G401 (cell line): Measurements from ENCODE around the gene TRPV6. TPM values are rescaled to one million over a fixed set of nuclear protein-coding genes. Genes with fewer than 3 reads are reported as not detected.
A peak's percentile ranks its signal among the peaks of the same experiment; 100 is the strongest.

Experiments used
- DNase-seq: peaks from one replicate; pipeline ENCODE4 v3.0.0-alpha.2; 2015; ENCODE audit warnings: low spot score
- in situ Hi-C: cut with HindIII; loops from 2 replicates; pipeline ENCODE4 v1.10.0; 2016; ENCODE audit warnings: low sequenced_read_pairs, mixed read lengths
- total RNA-seq: library from RNA; depleted of rRNA; stranded (reverse); fragments of >200 nt; shearing (Covaris generic); gene quantifications from 2 replicates; pipeline ENCODE4 v1.2.3, GENCODE V29; 2014

The TRPV6 gene
- total RNA-seq, 1 experiment from 2014 or later, result not detected

DNA sequence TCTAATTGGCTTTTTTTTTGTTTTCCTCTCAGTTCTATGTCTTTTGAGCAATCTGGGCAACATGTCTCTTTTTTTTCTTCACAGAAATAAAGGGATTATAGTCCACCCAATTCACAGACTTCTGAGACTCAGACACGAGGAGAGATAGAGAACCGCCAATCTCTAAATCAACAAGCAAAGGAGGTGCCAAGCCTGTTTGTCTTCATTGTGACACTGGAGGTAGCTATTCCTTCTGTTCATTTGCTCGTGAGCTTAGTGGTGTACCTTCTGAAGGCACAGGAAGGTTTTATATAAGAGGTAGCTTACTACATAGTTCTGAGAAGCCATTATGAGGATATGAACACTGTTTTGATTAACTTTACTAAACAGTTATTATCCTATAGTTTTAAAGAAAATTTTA, 24.6 kb downstream of the TRPV6 start:
- no peak for DNase-seq
- in situ Hi-C loops, result loop anchor here (25.0 kb wide), 1 partner anchor 351 kb away; the partner anchor contains the start of gene TAS2R40

DNA sequence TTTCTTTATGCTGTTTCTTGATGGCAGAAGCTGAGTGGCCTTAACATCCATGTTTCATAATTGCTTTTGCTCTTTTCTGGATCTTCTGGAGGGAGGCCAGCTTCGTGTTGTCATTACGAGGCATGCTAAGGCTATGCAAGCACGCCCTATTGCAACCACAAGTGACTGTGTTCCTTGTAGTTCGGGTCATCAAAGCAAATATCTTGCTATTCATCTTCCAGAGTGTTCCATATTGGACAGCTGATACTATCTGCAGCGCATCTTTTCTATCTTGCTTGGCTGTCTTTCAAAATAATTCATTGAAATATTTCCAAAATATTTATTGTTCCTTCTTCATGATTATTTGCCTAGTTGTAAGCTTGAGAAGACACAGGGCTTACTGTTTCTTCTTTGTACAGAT, 25.7 kb downstream of the TRPV6 start:
- in situ Hi-C loops, result loop anchor here (25.0 kb wide), 1 partner anchor 352 kb away; the partner anchor contains the start of gene TAS2R40

DNA sequence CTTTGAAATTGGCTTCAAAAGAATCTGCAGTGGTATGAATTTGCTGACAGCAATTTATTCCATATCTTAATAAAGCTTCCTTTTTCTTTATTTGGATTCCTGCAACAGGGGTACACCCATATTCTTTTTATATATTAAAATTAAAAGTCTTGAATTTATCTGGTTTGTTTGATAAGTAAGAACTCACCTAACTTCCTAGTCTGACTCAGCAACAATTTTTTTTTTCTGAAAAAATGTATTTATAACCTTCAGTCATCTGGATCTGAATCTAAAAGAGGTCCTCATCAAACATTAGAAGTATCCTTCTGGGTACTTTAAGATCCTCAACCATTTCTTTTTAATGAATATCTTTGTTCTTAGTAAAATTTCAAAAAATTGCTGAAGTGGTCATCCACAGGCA, 26.1 kb downstream of the TRPV6 start:
- DNase-seq, result no peak
- in situ Hi-C loops, result loop anchor here (25.0 kb wide), 1 partner anchor 353 kb away; the partner anchor contains the start of gene TAS2R40

More for the DNA sequence above, 25.7 kb downstream of the TRPV6 start:
- DNase-seq, result no peak

DNA sequence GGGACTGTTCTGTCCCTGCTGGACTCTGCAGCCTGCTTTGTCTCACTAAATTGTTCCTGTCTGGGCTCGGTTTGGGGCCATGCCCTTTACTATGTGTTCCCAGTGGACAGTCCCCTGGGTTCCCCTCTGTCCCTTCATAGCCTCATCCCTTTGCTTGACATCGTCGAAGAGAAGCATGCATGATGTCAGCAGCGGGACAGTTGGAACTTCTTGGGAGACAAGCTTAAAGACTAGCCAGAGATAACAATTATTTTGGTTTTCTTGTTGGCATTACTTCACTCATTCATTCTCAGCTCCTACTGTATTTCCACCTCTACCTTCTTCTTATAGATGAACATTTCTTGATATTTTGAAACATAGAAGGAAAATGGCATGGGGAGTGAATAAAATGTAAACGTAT, 27.9 kb downstream of the TRPV6 start:
- in situ Hi-C loops, result loop anchor here (25.0 kb wide), 1 partner anchor 355 kb away; the partner anchor contains the start of gene TAS2R40

DNA sequence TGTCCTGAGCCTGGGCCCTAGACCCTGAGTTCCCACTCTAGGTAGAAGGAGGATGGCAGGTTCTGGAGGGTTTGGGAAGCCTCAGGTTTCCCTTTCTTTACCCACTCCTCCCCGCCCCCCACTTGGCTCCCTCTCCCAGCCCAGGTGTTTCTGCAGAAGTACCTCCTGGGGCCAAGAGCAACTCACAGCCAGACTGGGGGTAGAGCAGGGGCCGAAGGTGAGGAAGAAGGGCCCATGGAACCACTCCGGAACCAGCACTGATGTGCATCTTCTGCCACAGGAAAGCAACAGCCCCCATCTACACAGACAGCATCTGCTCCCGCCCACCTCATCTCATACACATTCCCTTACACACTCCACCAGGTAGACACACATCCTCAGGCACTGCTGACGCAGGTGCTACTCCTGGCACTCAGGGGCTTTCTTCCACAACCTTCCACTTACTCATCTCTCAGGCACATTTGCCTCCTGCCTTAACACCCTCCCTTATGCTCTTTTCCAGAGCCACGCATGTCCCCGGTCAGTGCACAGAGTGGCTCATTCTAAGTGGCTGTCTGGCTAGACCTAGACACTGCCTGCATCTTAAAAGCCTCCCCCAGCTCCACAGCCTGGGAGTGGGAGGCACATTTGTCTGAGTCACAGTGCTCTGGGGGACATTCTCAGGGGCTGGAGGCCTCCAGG, 28.8 kb downstream of the TRPV6 start:
- in situ Hi-C loops, result loop anchor here (25.0 kb wide), 1 partner anchor 356 kb away; the partner anchor contains the start of gene TAS2R40
- no peak for DNase-seq

More for the DNA sequence above, 27.9 kb downstream of the TRPV6 start:
- no peak for DNase-seq

DNA sequence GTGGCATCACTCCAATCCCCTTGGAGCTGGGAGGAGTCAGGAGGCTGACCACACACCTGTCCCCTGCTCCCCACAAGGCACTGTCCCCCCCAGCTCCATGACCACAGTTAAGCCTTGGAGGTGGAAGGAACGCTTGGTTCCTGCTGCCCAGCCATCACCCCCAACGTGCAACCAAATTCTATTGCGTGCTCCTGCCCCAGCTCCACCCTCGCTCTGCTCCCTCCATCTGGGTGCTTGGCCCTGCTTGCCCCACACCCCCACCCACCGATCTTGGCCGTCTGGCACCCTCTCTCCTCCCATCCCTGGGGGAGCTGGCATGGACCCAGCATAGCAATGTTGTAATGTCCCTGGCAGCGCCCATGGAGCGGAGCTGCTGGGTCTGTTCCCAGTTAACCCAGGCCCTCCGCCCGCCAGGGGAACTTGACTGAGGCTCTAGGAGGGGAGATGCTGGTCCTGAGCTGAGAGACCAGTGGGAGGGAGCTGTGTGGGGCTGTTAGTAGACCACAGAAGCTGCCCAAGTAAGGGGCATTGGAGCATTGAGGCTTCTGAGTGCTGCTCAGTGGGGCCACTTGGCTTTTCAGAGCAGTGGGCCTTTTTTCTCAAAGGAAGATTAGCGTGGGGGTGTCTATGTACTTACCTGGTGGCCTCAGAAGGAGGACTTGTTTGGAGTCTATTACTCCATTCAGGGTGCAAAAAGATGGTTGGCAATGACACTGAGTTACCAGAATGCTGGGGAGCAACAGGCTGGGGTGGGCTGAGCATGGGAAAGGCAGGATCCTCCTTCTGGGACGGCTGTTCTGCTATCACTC, 29.6 kb downstream of the TRPV6 start:
- in situ Hi-C loops, result loop anchor here (25.0 kb wide), 1 partner anchor 356 kb away; the partner anchor contains the start of gene TAS2R40
- peak; percentile 25 for DNase-seq

DNA sequence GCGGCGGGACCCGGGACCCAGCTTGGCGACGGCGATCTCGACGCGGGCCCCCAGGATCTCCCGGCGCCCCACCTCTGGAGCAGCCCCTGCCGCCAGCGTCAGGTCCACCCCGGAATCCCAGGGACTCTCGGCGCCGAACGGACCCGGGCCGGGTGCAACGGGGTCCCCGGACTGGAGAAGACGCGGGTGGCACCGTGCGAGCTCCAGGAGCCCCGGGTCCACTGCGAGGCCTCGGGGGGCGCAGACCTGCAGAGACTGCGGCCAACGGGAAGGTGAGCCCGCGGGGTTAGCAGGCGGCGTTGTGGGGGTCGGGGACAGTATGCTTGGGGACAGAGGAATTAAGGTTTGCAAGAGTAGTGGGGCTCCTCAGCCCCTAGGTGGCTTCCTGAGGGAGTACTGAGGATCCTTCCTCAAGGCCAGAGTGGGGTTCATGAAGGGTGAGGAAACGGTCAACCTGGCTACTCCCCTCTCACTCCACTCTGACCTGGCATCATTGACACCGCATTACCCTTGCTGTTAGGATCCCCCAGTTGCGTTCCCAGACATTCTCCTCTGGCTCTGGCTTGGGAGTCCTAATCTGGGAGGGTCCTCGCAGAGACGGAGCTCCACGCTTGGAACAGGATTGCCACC, 30.3 kb downstream of the TRPV6 start:
- in situ Hi-C loops, result loop anchor here (25.0 kb wide), 1 partner anchor 357 kb away; the partner anchor contains the start of gene TAS2R40
- DNase-seq, result no peak

DNA sequence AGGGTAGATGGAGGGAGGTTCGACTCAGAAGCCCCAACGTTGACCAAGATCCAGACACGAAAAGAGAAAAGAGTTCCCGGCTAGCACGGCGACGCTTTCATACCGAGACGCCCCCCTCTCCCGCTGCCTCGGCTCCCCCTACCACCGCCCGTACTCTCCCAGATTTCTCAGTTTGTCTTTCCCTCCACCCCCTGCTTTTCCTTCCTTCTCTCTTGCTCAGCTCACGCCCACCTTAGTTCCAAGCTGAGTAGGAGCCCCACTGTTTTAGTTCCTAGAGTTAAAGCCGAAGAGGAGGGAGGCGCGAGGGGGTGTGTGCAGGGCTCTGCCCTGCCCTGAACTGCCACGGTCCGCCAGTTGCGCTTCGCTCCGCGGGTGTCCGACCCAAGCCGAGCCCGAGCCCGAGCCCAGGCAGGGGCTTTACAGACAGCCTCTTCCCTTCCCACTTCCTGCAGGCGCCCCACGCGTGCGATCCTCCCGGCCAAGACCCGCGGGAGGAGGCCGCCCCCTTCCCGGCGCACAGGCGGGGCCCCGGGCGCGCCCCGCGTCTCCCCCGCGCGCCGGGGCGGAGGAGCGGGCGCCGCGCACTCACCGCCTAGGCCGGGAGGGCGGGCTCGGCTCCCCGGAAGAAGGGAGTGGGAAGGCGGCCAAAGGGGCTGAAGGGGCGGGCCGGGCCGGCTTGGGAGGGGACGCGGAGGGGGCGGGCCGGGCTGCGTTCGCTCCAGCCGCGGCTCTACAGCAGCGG, 31.0 kb downstream of the TRPV6 start, which contains the start of gene EPHB6:
Gene EPHB6, plus strand, starts transcription at position 705 of the 742 bp plus-strand sequence. CDS start 8,152 bp downstream, outside the sequence.
- DNase-seq, result no peak
- in situ Hi-C loops, result loop anchor here (25.0 kb wide), 1 partner anchor 358 kb away; the partner anchor contains the start of gene TAS2R40

DNA sequence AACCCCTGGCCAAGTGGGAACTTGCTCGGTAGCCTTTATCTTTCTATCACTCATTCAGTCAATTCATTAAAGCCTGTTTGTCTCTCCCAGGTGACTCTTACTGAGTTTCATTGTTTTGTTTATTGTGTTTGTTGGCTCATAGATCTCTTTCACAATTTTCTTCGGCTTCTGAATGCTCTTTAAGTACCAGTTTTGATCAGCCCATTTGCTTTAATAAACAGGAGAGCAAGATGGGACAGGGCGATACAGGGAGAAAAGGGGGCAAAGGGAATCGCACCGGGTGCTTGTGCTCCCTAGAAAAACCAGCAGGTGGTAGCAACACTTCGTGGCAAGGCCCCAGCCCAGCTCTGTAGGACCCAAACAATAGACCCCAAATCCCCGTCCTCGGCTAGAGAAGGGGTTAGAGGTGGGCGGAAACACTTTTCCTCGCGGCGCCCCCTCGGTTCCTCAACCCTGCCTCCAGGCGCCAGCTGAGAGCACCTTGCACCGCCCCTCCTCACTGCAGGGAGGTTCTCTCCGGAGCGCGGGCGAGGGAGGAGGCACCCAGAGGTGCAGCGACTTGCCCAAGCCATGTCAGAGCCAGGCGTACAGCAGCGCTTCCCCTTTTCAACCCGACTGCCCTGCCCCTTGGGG, 31.7 kb downstream of the TRPV6 start:
- DNase-seq, result peak; percentile 16
- in situ Hi-C loops, result loop anchor here (25.0 kb wide), 1 partner anchor 358 kb away; the partner anchor contains the start of gene TAS2R40

DNA sequence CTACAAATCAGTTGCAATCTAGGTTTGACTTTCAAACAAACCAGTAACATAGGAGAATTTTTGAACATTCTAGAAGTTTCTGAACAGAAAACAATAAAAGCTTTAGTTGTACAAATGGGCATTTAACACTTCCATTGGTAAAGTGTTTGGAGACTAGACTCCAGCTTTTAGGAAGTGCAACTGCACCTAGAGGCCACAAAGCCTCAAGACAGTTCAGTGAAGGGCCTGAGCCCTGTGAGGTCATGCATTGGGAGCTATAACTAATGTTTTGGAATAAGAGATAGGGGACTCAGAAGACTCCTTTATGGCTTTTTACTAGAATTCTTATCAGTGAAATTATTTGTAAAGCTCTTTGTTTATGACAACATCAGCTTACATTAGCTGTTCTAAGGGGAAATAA, 33.6 kb downstream of the TRPV6 start:
- DNase-seq, result no peak
- in situ Hi-C loops, result loop anchor here (25.0 kb wide), 1 partner anchor 360 kb away; the partner anchor contains the start of gene TAS2R40

DNA sequence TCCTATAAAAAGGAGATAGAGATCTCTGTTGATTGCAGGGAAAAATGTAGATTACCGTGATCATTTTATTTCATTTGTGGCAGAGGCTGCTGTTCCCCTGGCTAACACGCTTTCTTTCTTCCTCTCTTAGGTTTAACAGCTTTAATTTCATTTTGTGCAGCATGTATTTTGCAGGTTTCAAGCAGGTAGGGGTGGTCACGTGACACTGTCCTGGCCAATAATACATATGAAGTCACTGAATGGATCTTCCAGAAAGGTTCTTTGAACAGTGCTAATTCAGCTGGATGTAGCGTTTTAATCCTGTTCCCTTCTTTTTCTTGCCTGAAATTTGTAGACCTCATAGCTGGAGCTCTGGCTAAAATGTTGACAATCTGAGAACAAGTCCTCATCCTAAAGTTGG, 34.3 kb downstream of the TRPV6 start:
- no peak for DNase-seq
- in situ Hi-C loops, result loop anchor here (25.0 kb wide), 1 partner anchor 361 kb away; the partner anchor contains the start of gene TAS2R40

DNA sequence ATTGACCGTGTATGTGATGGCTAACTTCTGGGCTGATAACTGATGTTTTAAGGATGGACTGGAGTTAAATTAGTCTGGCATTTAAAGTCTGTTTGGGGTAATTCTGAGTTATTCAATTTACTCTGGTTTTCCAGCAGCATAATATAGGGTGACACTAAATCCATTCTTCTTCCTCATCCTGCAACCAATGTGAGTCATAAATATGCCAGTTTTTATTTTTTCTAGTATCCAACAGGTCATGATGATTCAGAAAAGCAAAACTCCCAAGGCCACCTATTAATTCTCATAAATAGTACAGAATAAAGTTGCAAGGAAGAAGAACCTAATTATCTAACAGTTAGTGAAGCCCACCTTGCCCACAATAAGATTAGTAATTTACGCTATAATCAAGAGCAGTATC, 38.2 kb downstream of the TRPV6 start:
- no peak for DNase-seq
- in situ Hi-C loops, result no loop called here

DNA sequence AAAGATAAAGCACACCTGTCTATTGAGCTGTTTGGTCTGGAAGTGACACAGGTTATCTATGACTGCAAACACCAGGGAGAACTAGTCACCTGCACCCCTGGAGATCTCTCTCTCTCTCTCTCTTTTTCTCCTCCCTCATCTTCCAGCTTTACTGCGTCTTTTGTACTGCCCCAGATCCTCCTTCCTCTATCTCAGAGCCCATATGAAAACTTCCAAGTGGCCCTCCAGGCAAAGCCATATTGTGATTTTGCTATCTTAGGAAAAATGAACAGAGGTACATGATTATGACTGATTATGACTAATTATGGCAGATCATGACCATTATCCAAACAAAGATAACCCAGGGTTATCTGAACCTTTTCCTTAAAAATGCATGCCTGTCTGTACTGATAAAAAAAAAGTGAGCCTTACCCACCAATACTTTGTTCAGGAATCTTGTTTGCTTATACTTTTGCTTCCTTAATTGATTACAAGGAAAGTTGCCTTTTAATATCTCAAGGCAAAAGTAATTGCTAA, 43.2 kb downstream of the TRPV6 start:
- in situ Hi-C loops, result no loop called here
- DNase-seq, result no peak

DNA sequence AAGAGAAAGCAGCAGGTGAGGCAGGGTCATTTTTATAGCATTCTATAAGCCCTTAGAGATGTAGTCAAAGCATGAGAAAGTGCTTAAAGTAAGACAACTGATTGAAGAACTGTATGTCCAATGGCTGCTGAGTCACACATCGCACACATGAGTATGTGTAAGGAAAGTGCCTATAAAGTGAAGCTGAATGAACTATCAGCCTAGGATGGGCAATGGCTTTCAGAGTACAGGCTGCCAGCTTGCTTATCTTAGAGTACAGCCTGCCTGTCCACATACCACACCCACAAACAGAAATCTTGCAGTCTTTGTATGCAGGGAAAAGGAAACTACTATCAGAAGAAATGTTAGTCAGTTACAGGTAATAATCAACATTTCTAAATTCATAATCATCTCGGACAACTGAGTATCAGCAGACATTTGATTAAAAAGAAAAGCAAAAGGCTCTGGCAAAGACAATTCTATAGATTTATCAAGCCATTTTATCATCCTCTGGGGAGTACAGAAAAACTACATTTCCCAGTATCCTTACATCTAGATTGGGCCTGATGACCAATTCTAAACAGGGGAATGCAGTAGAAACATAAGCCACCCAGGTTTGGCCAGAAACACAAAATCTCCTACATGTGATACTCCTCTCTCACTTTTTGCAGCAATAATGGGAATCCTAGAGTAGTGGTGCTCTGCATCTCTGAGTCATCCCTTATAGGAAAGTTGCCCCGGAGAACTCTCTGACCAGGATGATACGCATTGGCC, 46.9 kb downstream of the TRPV6 start:
- in situ Hi-C loops, result no loop called here
- no peak for DNase-seq

DNA sequence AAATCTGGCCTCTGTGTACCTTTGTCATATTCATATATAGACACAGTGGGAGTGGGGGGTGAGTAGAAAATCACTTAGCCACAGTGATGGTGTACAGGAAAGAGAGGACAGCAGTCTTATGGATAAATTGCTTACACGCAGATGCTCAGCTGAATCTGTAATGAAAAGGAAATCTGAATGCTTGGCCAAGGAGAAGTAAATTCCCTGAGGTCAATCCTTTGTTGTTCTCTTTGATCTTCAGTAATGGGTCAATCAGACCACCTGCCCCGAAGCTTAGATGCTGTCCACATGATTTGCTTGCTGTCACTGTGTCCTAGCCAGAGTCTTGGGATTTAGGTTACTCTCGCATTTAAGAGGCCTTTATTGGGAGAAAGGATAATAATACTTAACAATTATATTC, 49.1 kb downstream of the TRPV6 start:
- in situ Hi-C loops, result no loop called here
- no peak for DNase-seq

DNA sequence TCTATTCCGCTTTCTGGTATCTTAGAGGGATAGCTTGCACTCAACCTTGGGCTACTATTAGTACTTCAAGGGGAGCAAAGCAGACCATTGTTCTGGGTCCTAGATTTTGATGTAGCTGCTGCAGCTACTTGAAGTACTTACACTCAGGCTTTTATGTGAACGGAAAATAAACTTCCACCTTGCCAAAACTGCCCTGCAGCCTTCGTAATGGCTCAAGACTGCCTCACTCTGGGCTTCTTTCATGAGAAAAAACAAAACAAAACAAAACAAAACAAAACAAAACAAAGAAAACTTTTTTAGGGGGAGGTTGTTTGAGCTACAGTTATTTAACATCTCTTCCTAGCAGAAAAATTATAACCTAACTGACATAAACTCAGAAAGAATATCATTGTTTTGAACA, 50.1 kb downstream of the TRPV6 start:
- DNase-seq, result no peak
- in situ Hi-C loops, result no loop called here
